Measurements from ENCODE around the gene NLRP2B. TPM values are rescaled to one million over a fixed set of nuclear protein-coding genes. Genes with fewer than 3 reads are reported as not detected.

Gene NLRP2B
- total RNA-seq, 1 experiment from 2014 or later: not detected

DNA sequence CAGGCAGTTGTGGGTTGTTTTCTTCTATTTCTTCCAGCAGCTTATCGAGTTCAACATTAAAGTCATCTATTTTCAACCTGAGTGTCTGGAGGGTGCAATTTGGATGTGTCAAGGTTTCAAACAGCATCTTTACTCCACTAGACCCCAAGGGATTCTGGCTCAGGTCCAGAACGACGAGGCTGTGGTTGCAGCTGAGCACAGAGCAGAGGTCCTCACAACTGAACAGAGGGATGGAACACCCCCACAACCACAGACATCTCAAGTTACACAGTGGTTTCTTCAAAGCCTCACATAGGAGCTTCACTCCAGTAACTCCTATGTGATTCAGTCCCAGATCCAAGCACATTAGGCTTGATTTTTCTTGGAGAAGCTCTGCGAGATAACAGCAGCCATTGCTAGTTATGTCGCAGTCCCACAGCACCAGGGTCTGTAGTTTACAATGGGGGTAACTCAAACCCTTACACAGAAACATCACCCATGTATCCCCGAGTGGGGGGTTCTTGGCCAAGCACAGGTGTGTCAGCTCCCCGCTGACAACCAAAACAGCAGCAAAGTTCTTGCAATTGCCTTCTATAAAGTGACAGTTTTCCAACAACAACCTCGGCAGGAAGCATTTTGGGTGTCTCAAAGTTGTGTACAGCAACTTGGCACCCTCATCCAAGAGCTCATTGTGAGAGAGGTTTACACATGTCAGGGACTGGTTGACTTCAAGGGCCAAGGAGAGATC is 2.8 kb downstream of the NLRP2B start:
- no peak overlapping the region for H3K4ac ChIP-seq (ENCODE audit: low read depth, low read length)

More for the DNA sequence above, 2.8 kb downstream of the NLRP2B start:
- Histone ChIP-seq H2AFZ (ENCODE audit: low read length) (no peak overlapping the region), H4K5ac (ENCODE audit: insufficient read length, low read depth, low read length) (no peak overlapping the region), H3K79me2 (ENCODE audit: insufficient read depth, low read length) (no peaks in the 10 kb centered on the region), H3K56ac (ENCODE audit: insufficient read length, low read depth, low read length) (no peak overlapping the region), H3K79me1 (ENCODE audit: insufficient read depth, low read depth, low read length, poor library complexity, severe bottlenecking) (no peaks in the 10 kb centered on the region), H3K14ac (ENCODE audit: insufficient read depth, low read length) (no peak overlapping the region), H3K9me3 (ENCODE audit: control insufficient read depth, low read depth, low read length) (peaks cover 60% of the 10 kb centered on the region), H3T11ph (ENCODE audit: low read length) (no peak overlapping the region), H2BK15ac (ENCODE audit: low read depth, low read length) (no peak overlapping the region), H4K91ac (ENCODE audit: insufficient read length, low read depth, low read length) (no peak overlapping the region), H3K27me3 (ENCODE audit: insufficient read depth, low read length) (no peaks in the 10 kb centered on the region), H2AK5ac (ENCODE audit: insufficient read length, low read length) (no peak overlapping the region), H4K20me1 (ENCODE audit: control insufficient read depth, insufficient read depth, insufficient read length) (no peaks in the 10 kb centered on the region), H3K18ac (ENCODE audit: insufficient read length, low read depth, low read length) (no peak overlapping the region), H2BK120ac (ENCODE audit: low read depth, low read length, poor library complexity, severe bottlenecking) (no peak overlapping the region), H3K23me2 (ENCODE audit: insufficient read length, low read depth, low read length, poor library complexity, severe bottlenecking) (no peaks in the 10 kb centered on the region), H2BK12ac (ENCODE audit: insufficient read length, low read depth, low read length) (no peak overlapping the region), H2BK5ac (ENCODE audit: insufficient read length, low read length) (no peak overlapping the region), H3K9ac (ENCODE audit: extremely low read depth, insufficient read length, low read length) (no peak overlapping the region), H4K8ac (replicated peaks; ENCODE audit: insufficient read length, low read depth, low read length) (no peak overlapping the region), H3K4me2 (ENCODE audit: insufficient read depth, insufficient read length, low read length) (no peak overlapping the region), H3K27ac (ENCODE audit: insufficient read length, low read depth, low read length) (no peak overlapping the region), H3K23ac (ENCODE audit: insufficient read length, low read depth, low read length) (no peak overlapping the region), H2BK20ac (ENCODE audit: low read depth, low read length, poor library complexity, severe bottlenecking) (no peak overlapping the region), H3K4me1 (ENCODE audit: insufficient read depth, low read length) (no peaks in the 10 kb centered on the region)
- Mint-ChIP-seq H3K4me3 (no peak overlapping the region), H3K27me3 (ENCODE audit: low read depth) (peaks cover 9% of the 10 kb centered on the region), H3K36me3 (ENCODE audit: insufficient read depth in 1 of 3, low read depth in 3 of 3) (peaks cover 20 to 23% (median 21%) of the 10 kb centered on the region in 3 experiments), H3K9me3 (peaks cover 87 to 89% of the 10 kb centered on the region in 2 experiments), H3K4me1 (peaks cover 0 to 13% of the 10 kb centered on the region in 2 experiments; a peak in 2 of 4 replicates), H3K27ac (no peak overlapping the region)
- TF ChIP-seq, protein P1, sequence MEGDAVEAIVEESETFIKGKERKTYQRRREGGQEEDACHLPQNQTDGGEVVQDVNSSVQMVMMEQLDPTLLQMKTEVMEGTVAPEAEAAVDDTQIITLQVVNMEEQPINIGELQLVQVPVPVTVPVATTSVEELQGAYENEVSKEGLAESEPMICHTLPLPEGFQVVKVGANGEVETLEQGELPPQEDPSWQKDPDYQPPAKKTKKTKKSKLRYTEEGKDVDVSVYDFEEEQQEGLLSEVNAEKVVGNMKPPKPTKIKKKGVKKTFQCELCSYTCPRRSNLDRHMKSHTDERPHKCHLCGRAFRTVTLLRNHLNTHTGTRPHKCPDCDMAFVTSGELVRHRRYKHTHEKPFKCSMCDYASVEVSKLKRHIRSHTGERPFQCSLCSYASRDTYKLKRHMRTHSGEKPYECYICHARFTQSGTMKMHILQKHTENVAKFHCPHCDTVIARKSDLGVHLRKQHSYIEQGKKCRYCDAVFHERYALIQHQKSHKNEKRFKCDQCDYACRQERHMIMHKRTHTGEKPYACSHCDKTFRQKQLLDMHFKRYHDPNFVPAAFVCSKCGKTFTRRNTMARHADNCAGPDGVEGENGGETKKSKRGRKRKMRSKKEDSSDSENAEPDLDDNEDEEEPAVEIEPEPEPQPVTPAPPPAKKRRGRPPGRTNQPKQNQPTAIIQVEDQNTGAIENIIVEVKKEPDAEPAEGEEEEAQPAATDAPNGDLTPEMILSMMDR (conservative IDR thresholded peaks at IDR 0.05): no peak
- WGBS (ENCODE audit: extremely low coverage, insufficient read length, low lambda C conversion rate): no CpG with 5 or more reads among the region's 8 CpGs
- DNase-seq: no peak

Measured in H9 (cell line).